LNCaP clone FGC (cell line): ENCODE measurements around the gene HAX1.
A peak's percentile ranks its signal among the peaks of the same experiment; 100 is the strongest.
"Not testable (repeated sequence)": the region's sequence is repeated elsewhere in the genome, so short reads cannot be mapped to it uniquely, and the experiment has no call there.

Source experiments
- DNase-seq: peaks from one replicate; pipeline ENCODE4 v3.0.0-alpha.2; 2011; ENCODE audit warnings: low read depth
- H3K4me3 ChIP-seq: 2 replicates; pipeline ENCODE4 v1.5.1; 2011; ENCODE audit warnings: mild to moderate bottlenecking, low read depth, low read length, control low read depth
- CTCF ChIP-seq: IDR thresholded peaks from 2 replicates; pipeline ENCODE4 v1.5.1; 2012; ENCODE audit warnings: mild to moderate bottlenecking; ENCODE audit not compliant: control insufficient read depth, insufficient read depth; ENCODE audit errors: extremely low read depth

HAX1 gene

DNA sequence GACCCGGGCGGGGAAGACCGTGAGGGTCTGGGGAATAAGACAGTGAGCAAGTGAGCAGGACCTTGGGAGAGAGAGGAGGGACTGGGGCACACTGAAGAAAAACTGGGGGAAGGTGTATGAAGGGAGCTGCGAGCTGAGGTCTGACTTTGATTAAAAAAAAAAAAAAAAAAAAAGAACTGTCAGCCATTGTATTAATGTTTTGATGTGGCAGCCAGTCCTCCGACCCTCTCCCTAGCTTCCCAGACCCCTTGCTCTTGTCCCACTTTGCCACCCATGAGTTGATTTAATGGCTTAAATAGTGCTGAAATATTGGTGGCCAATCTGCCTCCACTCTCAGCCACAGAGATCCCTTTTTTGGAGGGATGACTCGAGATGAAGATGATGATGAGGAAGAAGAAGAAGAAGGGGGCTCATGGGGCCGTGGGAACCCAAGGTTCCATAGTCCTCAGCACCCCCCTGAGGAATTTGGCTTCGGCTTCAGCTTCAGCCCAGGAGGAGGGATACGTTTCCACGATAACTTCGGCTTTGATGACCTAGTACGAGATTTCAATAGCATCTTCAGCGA, 652 bp downstream of the HAX1 start:
- no peak for TF ChIP-seq CTCF
- DNase-seq = no peak
- H3K4me3 ChIP-seq = peak overlapping the region; percentile 93

DNA sequence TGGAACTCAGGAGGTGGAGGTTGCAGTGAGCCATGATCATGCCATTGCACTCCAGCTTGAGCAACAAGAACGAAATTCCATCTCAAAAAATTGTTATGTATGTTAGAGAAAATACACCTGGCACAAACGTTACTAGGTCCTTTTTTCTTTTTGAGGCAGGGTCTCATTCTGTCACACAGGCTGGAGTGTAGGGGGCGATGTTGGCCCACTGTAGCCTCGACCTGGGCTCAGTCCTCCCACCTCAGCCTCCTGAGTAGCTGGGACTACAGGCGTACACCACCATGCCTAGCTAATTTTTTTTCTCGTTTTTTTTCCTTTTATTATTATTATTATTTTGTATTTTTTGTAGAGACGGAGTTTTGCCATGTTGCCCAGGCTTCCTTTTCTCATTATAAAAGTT, 4.4 kb downstream of the HAX1 start:
- no peak overlapping the region for H3K4me3 ChIP-seq
- peak; percentile 38 for TF ChIP-seq CTCF
- DNase-seq = no peak

GRCh38 chr1:154287591-154287990, 15.2 kb downstream of the HAX1 start:
- DNase-seq, H3K4me3 ChIP-seq: not testable (repeated sequence)

DNA sequence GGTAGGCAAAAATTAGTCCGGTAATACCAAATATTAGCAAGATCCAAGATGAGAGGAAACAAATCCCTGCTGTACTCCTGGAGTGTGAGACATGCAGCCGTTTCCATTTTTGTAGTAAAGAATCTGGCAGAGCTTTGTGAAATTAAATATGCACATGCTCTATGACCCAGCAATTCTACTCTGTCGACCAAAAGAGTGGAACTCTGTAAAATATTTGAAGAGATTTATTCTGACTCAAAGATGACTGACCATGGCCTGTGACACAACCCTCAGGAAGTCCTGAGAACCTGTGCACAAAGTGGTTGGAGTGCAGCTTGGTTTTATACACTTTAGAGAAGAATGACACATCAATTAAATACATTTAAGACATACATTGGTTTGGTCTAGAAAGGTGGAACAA, 16.2 kb downstream of the HAX1 start:
- TF ChIP-seq CTCF = no peak
- DNase-seq = no peak
- no peak overlapping the region for H3K4me3 ChIP-seq

GRCh38 chr1:154290921-154291320, 18.5 kb downstream of the HAX1 start:
- no peak overlapping the region for H3K4me3 ChIP-seq
- TF ChIP-seq CTCF = no peak
- no peak for DNase-seq

- TF ChIP-seq CTCF = no peak
- no peak overlapping the region for H3K4me3 ChIP-seq
- no peak for DNase-seq
These were observed 23.2 kb downstream of the HAX1 start for GRCh38 chr1:154295408-154296235.

GRCh38 chr1:154301582-154301981, 29.2 kb downstream of the HAX1 start:
- no peak overlapping the region for H3K4me3 ChIP-seq
- TF ChIP-seq CTCF = no peak

More at GRCh38 chr1:154301582-154301981, 29.2 kb downstream of the HAX1 start:
- DNase-seq = no peak
